ENCODE results near the gene ANXA6. TPM values are rescaled to one million over a fixed set of nuclear protein-coding genes. Genes with fewer than 3 reads are reported as not detected.

The ANXA6 gene
- total RNA-seq, 1 experiment from 2014 or later: 95.9 TPM

DNA sequence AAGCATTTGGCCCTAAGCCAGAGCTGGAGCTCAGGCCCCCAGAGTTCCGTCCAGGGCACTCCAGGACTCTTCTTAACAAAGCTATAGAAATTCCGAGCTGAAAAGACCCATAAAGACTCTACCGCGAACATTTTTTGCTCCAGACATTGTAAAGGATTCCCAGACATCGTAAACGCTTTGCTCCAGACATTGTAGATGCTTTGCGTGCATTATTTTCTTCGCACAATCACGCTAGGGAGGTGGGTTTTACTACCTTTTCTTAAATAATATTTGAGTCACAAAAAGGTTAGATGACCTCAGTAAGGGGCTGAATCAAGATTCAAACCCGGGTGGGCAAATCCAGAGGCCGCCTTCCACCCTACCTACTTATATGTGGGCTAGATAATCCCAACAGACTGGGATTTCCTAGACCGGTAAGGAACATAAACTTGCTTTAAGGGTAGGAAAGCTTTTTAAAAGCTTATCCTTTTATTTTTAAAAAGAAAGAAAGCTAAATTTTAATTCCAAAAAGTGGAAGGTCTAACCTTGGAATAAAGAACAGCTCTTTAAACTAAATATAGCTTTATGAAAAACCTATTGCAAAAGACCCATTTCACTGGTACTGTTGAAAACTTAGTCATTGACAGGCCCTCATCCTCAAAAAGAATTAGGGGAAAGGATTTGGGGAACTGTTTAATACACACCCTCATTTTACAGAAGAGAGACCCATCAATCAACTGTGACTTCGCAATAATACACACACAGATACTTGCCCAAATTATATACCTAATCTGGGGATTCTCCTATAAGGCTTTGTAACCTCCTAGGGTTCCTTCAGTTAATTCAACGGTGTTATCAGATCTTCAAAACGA, 75.9 kb downstream of the ANXA6 start:
- H3K27ac ChIP-seq (ENCODE audit: low read depth, low read length, poor library complexity, severe bottlenecking): peak overlapping the region; percentile 85
- H3K27me3 ChIP-seq (replicated peaks; ENCODE audit: insufficient read depth, low read depth, low read length, poor library complexity): no peaks in the 10 kb centered on the region
- TF ChIP-seq EZH2 (IDR thresholded peaks at IDR 0.05; ENCODE audit: borderline replicate concordance, low read depth, low read length, poor library complexity, severe bottlenecking): no peak
- TF ChIP-seq, protein P1, sequence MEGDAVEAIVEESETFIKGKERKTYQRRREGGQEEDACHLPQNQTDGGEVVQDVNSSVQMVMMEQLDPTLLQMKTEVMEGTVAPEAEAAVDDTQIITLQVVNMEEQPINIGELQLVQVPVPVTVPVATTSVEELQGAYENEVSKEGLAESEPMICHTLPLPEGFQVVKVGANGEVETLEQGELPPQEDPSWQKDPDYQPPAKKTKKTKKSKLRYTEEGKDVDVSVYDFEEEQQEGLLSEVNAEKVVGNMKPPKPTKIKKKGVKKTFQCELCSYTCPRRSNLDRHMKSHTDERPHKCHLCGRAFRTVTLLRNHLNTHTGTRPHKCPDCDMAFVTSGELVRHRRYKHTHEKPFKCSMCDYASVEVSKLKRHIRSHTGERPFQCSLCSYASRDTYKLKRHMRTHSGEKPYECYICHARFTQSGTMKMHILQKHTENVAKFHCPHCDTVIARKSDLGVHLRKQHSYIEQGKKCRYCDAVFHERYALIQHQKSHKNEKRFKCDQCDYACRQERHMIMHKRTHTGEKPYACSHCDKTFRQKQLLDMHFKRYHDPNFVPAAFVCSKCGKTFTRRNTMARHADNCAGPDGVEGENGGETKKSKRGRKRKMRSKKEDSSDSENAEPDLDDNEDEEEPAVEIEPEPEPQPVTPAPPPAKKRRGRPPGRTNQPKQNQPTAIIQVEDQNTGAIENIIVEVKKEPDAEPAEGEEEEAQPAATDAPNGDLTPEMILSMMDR (conservative IDR thresholded peaks at IDR 0.05; ENCODE audit: low read depth, low read length): no peak
- H3K9me3 ChIP-seq (ENCODE audit: low read depth, low read length, poor library complexity, severe bottlenecking): no peaks in the 10 kb centered on the region
- ChIA-PET CTCF (interaction anchor here (0.6 kb wide), 1 partner anchor 86 kb away, joined by 8 read pairs; no protein-coding TSS in a partner anchor), POLR2A (ENCODE audit: low non-redundant PET) (no interaction called here)
- intact Hi-C loops (cut with micrococcal nuclease; ENCODE audit: unreplicated experiment): no loop called here
- no peaks in the 10 kb centered on the region for H3K36me3 ChIP-seq (ENCODE audit: insufficient read depth, low read length, poor library complexity, severe bottlenecking)
- BruUV-seq (replicated peaks): TSS peak; percentile 81
- peak overlapping the region; percentile 88 for H3K4me3 ChIP-seq (ENCODE audit: low read depth, low read length, poor library complexity, severe bottlenecking)
- peaks cover 5% of the 10 kb centered on the region for H3K4me1 ChIP-seq (ENCODE audit: insufficient read depth, low read length, poor library complexity, severe bottlenecking)
- no peak for DNase-seq (ENCODE audit: low spot score)

DNA sequence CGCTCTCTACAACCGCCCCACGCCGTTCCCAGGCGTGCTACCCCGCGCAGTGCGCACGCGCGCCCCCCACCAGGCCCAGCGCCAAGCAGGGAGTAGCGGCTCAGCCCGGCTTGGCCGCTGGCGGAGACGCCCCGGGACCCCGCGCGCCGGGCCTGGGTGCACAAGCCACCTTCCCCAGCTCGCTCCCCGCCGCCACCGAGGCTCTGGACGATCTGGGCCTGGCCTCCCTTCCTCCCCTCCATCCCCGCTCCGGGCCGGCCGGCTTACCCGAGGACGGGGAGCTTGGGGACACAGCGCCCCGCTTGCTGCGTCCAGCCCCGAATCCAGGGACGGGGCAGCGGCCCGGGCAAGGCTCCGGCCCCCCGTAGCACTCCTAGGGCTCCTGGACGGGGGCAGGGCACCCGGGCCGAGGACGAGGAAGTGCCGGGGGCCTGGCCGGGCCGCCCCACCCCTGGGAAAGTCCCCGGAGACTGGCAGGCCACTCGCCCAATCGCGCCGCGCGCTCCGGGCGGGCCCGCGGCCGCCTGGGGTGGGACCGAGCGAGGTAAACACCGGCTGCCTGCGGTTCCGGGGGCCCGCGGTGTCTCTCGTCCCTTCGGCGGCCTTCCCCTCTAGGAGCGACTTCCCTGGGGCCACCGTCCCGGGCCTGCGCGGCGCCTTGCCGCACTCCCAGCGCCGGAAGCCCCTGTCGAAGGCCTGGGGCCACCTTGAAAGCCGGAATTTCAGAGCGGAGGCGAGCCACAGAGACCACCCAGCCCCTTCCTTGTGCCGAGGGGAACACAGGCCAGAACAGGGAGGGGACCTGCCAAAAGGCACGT, 76.8 kb downstream of the ANXA6 start, which contains the start of gene TNIP1:
TSS of gene TNIP1 (minus strand) at position 422 of the 818 bp plus-strand sequence. CDS start 15,939 bp downstream, outside the sequence.
- intact Hi-C loops (cut with micrococcal nuclease; ENCODE audit: unreplicated experiment): no loop called here
- H3K9me3 ChIP-seq (ENCODE audit: low read depth, low read length, poor library complexity, severe bottlenecking): no peaks in the 10 kb centered on the region
- POLR2A ChIA-PET (ENCODE audit: low non-redundant PET): no interaction called here
- peak within 1 kb of the TSS; percentile 88 for H3K4me3 ChIP-seq (ENCODE audit: low read depth, low read length, poor library complexity, severe bottlenecking)
- CTCF ChIA-PET: no interaction called here
- H3K27ac ChIP-seq (ENCODE audit: low read depth, low read length, poor library complexity, severe bottlenecking): peak within 1 kb of the TSS; percentile 85
- H3K27me3 ChIP-seq (replicated peaks; ENCODE audit: insufficient read depth, low read depth, low read length, poor library complexity): no peaks in the 10 kb centered on the region
- TF ChIP-seq, protein P1 (conservative IDR thresholded peaks at IDR 0.05; ENCODE audit: low read depth, low read length): no peak
- peak; percentile 84 for DNase-seq (ENCODE audit: low spot score)
- no peaks in the 10 kb centered on the region for H3K36me3 ChIP-seq (ENCODE audit: insufficient read depth, low read length, poor library complexity, severe bottlenecking)
- H3K4me1 ChIP-seq (ENCODE audit: insufficient read depth, low read length, poor library complexity, severe bottlenecking): peaks cover 5% of the 10 kb centered on the region
- no TSS peak for BruUV-seq (replicated peaks)

DNA sequence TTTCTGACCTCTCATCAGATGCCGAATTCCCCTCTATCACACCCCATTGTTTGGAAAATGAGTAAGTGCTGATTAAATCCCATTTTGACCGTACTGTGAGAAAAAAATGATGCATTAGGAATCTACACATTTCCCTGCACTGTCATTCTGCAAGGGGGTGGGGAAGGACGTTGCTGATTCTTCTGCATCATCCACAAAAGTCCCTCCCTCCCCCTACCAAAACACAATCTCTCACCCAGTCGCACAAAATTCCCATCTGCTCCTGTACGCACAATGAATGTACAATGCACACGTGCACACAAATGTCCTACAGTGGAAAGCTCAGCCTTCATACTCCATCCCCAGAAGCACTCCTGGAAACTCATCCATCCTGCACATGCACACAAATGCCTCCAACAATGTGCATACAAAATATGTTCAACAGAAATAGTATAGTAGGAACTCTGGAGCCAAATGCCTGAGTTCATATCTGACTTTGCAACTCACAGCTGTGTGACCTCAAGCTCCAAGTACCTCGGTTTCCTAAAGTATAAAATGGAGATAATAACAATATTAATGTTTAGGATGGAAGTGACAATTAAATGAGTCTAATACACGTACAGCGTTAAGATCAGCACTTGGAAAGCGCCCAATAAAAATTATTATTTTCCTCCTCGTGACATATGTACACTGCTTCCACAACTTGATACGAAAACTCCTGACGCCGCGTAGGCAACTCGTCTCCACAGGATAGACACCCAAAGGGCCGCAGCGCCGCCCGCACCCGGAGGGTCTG, 77.6 kb downstream of the ANXA6 start:
- POLR2A ChIA-PET (ENCODE audit: low non-redundant PET): interaction anchor here (0.6 kb wide), 1 partner anchor 634 kb away, joined by 4 read pairs; no protein-coding TSS in a partner anchor
- H3K9me3 ChIP-seq (ENCODE audit: low read depth, low read length, poor library complexity, severe bottlenecking): no peaks in the 10 kb centered on the region
- no peaks in the 10 kb centered on the region for H3K27me3 ChIP-seq (replicated peaks; ENCODE audit: insufficient read depth, low read depth, low read length, poor library complexity)
- H3K36me3 ChIP-seq (ENCODE audit: insufficient read depth, low read length, poor library complexity, severe bottlenecking): no peaks in the 10 kb centered on the region
- TSS peak; percentile 62 for BruUV-seq (replicated peaks)
- no peak for TF ChIP-seq EZH2 (IDR thresholded peaks at IDR 0.05; ENCODE audit: borderline replicate concordance, low read depth, low read length, poor library complexity, severe bottlenecking)
- TF ChIP-seq, protein P1 (conservative IDR thresholded peaks at IDR 0.05; ENCODE audit: low read depth, low read length): no peak
- H3K27ac ChIP-seq (ENCODE audit: low read depth, low read length, poor library complexity, severe bottlenecking): peak overlapping the region; percentile 85
- peak overlapping the region; percentile 88 for H3K4me3 ChIP-seq (ENCODE audit: low read depth, low read length, poor library complexity, severe bottlenecking)
- intact Hi-C loops (cut with micrococcal nuclease; ENCODE audit: unreplicated experiment): no loop called here
- CTCF ChIA-PET: no interaction called here
- peaks cover 5% of the 10 kb centered on the region for H3K4me1 ChIP-seq (ENCODE audit: insufficient read depth, low read length, poor library complexity, severe bottlenecking)
- DNase-seq (ENCODE audit: low spot score): no peak

Data from A673 (cell line).